RPMI7951 (cell line): ENCODE data around the gene MPDU1. TPM values are rescaled to one million over a fixed set of nuclear protein-coding genes. Genes with fewer than 3 reads are reported as not detected.
A peak's percentile ranks its signal among the peaks of the same experiment; 100 is the strongest.

ENCODE experiments used
- DNase-seq: peaks from one replicate; pipeline ENCODE4 v3.0.0-alpha.2; 2012; ENCODE audit warnings: low read depth
- total RNA-seq: library from RNA; depleted of rRNA; stranded (reverse); fragments of >200 nt; shearing (Covaris generic); gene quantifications from 2 replicates; pipeline ENCODE4 v1.2.3, GENCODE V29; 2014; rRNA removed

Gene MPDU1
- total RNA-seq: 166 and 211 TPM in 2 replicates

GRCh38 chr17:7583253-7584109, at the start of gene MPDU1:
Gene MPDU1 (plus strand): TSS chr17:7583852. CDS start chr17:7583863, 11 bp downstream.
- DNase-seq: peak; percentile 96

- DNase-seq: no peak
These were observed 45.6 kb upstream of the MPDU1 start for GRCh38 chr17:7538050-7538449.

- no peak for DNase-seq
These were observed 44.6 kb upstream of the MPDU1 start for GRCh38 chr17:7538891-7539545.

- DNase-seq: no peak
These were observed 42.5 kb upstream of the MPDU1 start for GRCh38 chr17:7541074-7541621.

GRCh38 chr17:7544911-7545310, 38.7 kb upstream of the MPDU1 start:
- no peak for DNase-seq

GRCh38 chr17:7548585-7549400, 34.9 kb upstream of the MPDU1 start, which contains the start of gene TNFSF12:
Gene TNFSF12 (plus strand): TSS chr17:7549058. CDS start chr17:7549154, 96 bp downstream.
- peak; percentile 36 for DNase-seq

- DNase-seq: no peak
These were observed 34.1 kb upstream of the MPDU1 start for GRCh38 chr17:7549401-7550055.

GRCh38 chr17:7550344-7550743, 33.3 kb upstream of the MPDU1 start:
- DNase-seq: no peak

GRCh38 chr17:7551396-7551795, 32.3 kb upstream of the MPDU1 start:
- no peak for DNase-seq

- no peak for DNase-seq
These were observed 31.0 kb upstream of the MPDU1 start for GRCh38 chr17:7552621-7553051.

GRCh38 chr17:7553356-7553755, 30.3 kb upstream of the MPDU1 start:
- no peak for DNase-seq

GRCh38 chr17:7555320-7555948, 28.2 kb upstream of the MPDU1 start:
- DNase-seq: no peak

- DNase-seq: no peak
These were observed 27.0 kb upstream of the MPDU1 start for GRCh38 chr17:7556627-7557026.

GRCh38 chr17:7557147-7557764, 26.4 kb upstream of the MPDU1 start:
- DNase-seq: no peak

- peak; percentile 55 for DNase-seq
These were observed 25.7 kb upstream of the MPDU1 start for GRCh38 chr17:7557775-7558543.

- DNase-seq: no peak
These were observed 24.9 kb upstream of the MPDU1 start, which contains the start of gene TNFSF13 for GRCh38 chr17:7558544-7559319. Gene TNFSF13 (plus strand): TSS chr17:7558750. CDS start chr17:7559040, 290 bp downstream.

- no peak for DNase-seq
These were observed 24.1 kb upstream of the MPDU1 start for GRCh38 chr17:7559320-7560171.
